Measurements from ENCODE around the gene FBXO45. TPM values are rescaled to one million over a fixed set of nuclear protein-coding genes. Genes with fewer than 3 reads are reported as not detected.

The FBXO45 gene
- total RNA-seq, 1 experiment from 2014 or later, result 23.2 TPM

- Histone ChIP-seq H3K9me3 (ENCODE audit: control insufficient read depth in 1 of 2, insufficient read depth in 1 of 2, low read depth in 1 of 2, low read length in 2 of 2) (no peaks in the 10 kb centered on the region), H4K20me1 (ENCODE audit: insufficient read depth) (no peaks in the 10 kb centered on the region), H3K4me3 (replicated peaks in 1 of 2; ENCODE audit: low read depth in 1 of 2, low read length in 2 of 2) (no peak overlapping the region), H3K4me2 (ENCODE audit: low read length) (no peak overlapping the region), H3K27ac (ENCODE audit: low read depth, low read length) (no peak overlapping the region), H3K36me3 (ENCODE audit: control insufficient read depth in 1 of 2, insufficient read depth in 2 of 2, low read length in 2 of 2) (no peaks in the 10 kb centered on the region), H3K4me1 (ENCODE audit: control insufficient read depth in 1 of 2, insufficient read depth in 2 of 2, low read length in 2 of 2) (no peaks in the 10 kb centered on the region), H3K9me2 (ENCODE audit: insufficient read depth) (no peaks in the 10 kb centered on the region), H3K27me3 (ENCODE audit: insufficient read depth, low read length) (no peaks in the 10 kb centered on the region), H2AFZ (ENCODE audit: low read depth, low read length, poor library complexity, severe bottlenecking) (no peak overlapping the region), H3K79me2 (ENCODE audit: insufficient read depth, low read length) (no peaks in the 10 kb centered on the region), H3K9ac (ENCODE audit: low read length) (no peak overlapping the region)
- no peak for ATAC-seq
- no peak for DNase-seq (ENCODE audit: low read depth, low spot score)
- POLR2A ChIA-PET, result no interaction called here
- BruUV-seq (replicated peaks), result no TSS peak
- intact Hi-C loops (cut with micrococcal nuclease), result no loop called here
- CTCF ChIA-PET, result interaction anchor here (0.7 kb wide), 1 partner anchor 22 kb away, joined by 3 read pairs; no protein-coding TSS in a partner anchor
- no peak for TF ChIP-seq RAD21 (IDR thresholded peaks at IDR 0.05; ENCODE audit: low read depth)
- no peak for TF ChIP-seq FOSL1 (IDR thresholded peaks at IDR 0.05; ENCODE audit: low read depth)
- TF ChIP-seq ZFX (IDR thresholded peaks at IDR 0.05), result no peak
- no peak for TF ChIP-seq ELF1 (IDR thresholded peaks at IDR 0.05; ENCODE audit: borderline replicate concordance, low read depth)
- TF ChIP-seq EZH2 (IDR thresholded peaks at IDR 0.05), result no peak
- TF ChIP-seq TCF7L2 (IDR thresholded peaks at IDR 0.05; ENCODE audit: borderline replicate concordance, extremely low read depth, insufficient read depth, insufficient read length), result no peak
- TF ChIP-seq REST (IDR thresholded peaks at IDR 0.05; ENCODE audit: low read depth), result no peak
- TF ChIP-seq SIN3A (IDR thresholded peaks at IDR 0.05; ENCODE audit: low read depth), result no peak
- no peak for TF ChIP-seq JUND (IDR thresholded peaks at IDR 0.05)
- RAD21 ChIA-PET (ENCODE audit: low non-redundant PET in 1 of 2, low total read pairs in 2 of 2, uncharacterized antibody in 2 of 2, unreplicated experiment in 2 of 2), result no interaction called here
Observed at GRCh38 chr3:196544491-196544992, 23.9 kb upstream of the FBXO45 start.

All from HCT116 (cell line).